ENCODE results near the gene ZBTB40.
A peak's percentile ranks its signal among the peaks of the same experiment; 100 is the strongest.

The ZBTB40 gene

DNA sequence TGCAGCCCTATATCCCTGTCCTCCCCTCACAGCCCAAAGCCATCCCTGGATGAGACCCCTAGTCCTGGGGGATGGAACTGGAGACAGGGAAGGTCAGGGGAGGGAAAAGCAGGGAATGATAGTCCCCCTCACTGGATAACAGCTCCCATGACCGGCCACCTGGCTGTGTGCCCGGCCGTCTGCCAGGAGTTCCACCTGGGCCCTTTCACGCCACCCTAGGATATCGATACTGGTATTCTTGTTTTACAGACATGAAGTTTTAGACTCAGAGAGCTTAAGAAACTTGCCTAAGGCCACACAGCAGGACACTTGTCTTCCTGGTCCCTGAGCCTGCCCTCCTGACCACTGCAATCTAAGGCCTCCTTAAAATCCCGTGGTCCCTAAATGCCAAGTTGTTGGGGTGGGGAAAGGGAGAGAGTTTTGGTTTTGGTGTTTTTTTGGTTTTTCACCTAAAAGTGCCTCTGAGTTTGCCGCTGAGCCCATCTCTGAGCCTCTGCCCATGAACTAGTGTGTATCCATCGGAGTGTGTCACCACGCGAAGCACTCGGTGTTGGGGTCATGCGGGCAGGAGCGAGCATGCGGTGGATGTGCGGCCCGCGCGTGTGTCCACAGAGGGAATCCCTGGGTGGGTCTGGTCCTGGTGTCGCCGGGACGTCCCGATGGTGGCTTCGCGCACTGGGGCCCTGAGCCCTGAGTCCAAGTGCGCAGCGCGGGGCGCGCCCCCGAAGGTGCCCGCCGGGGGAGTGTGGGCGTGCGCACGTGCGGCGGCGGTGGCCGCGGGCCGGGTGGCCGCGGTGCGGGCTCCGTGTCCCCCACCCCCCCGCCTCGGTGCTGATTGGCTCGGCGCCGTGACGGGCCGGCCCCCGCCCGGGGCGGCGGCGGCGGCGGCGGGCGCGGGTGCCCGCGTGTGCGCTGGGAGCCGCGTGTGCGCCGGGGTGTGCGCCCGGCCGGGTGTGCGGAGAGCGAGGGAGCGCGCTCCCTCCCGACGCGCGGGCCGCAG lies 111.2 kb downstream of the ZBTB40 start, which contains the start of gene EPHA8:
TSS of gene EPHA8 (plus strand) at position 906 of the 1,000 bp plus-strand sequence. CDS start 147 bp downstream, outside the sequence.
- no peak for DNase-seq (ENCODE audit: low spot score)

DNA sequence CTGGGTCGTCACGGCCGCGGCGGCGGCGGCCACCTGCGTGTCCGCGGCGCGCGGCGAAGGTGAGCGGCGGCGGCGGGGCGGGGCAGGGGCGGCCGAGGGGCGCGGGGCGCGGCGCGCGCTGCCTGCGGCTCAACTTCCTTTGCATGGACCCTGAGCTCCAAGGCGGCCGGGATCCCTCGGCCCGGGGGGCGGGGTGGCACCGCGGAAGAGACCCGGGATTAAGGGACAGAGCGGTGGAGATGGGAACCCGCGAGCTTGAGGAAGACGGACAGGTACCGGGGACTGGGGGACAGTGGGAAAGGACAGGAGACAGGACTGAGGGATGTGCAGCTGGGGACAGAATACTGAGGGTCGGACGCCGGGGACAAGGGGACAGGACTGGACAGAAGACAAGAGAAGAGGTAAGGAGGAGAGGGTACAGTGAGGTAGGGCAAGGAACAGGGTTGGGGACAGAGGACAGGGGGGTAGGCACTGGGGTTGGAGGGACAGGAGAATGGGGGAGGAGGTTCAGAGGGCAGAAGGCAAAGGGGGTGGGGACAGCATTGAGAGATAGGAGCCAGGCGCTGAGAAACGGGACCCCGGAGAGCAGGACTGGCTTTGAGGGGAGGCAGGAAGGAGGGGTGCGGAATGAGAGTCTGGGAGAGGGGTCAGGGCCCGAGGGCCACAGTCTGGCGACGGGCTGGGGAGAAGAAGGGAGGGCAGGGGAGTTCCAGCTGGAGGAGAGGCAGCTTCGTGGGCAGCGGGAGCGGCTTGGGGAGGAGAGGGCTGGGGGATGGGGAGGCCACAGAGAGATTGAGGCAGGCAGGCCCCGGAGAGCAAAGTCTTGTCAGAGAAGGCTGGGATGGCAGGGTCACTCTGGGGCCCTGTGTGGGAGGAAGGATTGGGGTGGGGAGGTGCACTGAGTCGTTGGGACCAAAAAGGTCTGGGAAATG lies 112.3 kb downstream of the ZBTB40 start:
- peak; percentile 59 for DNase-seq (ENCODE audit: low spot score)

DNA sequence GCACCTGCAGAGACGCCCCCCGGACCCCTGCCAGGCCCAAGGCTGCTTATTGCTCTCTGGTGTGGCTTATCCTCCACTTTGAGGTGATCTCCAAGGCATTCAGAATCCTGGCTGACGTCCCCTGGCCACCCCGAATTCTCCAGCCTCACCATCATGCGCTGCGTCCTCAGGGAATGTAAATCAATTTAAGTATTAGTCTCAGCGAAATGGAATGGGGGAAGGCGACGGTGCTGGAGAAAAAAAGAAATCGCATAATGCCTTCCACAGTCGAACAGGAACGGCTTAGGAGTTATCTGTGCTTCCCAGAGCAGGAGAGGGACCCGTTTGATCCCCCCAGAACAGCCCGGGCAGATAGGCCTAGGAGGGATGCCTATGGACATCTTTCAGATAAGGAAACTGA lies 114.5 kb downstream of the ZBTB40 start:
- DNase-seq (ENCODE audit: low spot score) = no peak

DNA sequence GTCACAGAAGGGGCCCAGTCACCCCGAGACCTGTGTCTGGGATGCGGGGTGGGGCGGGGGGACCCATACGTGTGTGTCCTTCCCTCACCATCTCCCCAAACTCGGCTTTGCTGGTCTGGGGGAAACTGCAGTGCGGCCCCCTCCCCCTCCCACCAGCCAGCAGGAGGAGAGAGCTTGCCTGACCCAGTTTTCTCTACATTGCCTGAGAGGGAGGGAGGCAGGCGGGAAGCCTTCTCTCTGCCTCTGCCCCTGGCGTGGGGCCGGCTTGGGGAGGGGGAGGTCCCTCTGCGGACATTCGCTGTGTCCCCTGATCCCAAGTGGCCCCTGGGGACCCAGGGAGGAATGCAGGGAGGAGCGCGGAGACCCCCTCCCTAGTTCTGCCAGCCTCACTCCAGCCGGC lies 115.5 kb downstream of the ZBTB40 start:
- DNase-seq (ENCODE audit: low spot score) = no peak

DNA sequence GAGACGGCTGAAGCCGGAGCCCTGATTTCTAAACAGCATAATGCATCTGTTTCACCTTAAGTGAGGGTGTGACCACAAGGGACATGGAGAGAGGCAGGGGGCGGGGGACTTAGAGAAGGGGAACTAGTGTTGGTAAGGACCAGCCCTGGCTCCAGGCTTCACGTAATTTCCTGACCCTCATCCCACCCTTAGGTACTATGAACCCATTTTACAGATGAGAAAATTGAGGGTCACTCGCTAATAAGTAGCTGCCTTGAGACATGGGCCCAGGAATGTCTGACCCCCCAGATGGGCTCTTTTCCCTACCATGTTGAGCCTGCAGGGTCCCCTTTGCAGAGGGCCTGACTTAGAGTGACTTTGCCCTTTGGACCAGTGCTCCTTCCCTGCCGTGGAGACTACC lies 116.3 kb downstream of the ZBTB40 start:
- DNase-seq (ENCODE audit: low spot score) = no peak

DNA sequence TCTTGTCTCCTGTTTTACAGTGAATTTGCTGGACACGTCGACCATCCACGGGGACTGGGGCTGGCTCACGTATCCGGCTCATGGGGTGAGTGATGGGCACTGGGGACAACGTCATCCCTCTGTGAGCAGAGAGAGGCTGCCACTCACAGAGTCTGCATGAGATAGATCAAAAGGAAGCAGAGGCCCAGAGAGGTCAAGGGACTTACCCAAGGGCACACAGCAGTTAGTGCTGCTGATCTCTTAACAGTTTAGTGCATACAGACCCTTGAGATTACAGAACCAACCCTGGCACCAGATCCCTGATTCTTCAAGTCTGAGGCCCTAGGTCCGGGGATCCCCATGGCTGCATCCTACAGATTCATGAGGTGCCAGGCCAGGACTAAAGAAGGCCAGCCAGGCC lies 117.6 kb downstream of the ZBTB40 start:
- no peak for DNase-seq (ENCODE audit: low spot score)

DNA sequence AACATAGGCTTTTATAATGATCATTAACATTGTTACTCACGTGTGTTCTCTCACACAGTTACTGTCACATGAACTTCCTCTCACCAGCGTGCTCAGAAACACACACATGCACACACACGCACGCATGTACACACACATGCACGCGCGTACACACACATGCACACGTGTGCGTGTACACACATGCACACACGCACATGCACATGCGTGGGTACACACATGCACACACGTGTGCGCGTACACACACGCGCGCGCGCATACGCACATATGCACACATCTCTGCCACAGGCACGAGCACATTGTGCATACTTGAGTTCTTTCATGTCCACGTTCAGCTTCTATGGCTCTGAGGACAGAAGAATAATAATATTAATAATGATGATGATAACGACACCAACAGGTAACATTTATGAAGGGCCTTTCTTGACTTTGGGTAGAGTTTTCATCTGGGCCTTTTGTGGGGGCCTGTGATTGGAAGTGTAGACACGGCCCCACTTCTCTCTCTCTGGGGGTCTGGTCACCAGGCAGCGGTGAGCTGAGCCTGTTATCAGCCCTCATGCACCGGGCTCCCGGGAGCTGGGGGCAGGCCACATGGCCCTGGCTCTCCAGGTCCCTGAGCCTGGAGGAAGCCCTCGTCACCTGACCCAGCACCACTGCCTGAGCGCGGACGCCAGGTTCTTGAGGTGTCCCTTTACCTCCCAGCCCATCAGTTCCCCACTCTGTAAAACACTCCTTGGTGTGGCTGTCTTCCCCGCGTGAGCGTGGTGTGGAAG lies 118.7 kb downstream of the ZBTB40 start:
- DNase-seq (ENCODE audit: low spot score) = no peak

DNA sequence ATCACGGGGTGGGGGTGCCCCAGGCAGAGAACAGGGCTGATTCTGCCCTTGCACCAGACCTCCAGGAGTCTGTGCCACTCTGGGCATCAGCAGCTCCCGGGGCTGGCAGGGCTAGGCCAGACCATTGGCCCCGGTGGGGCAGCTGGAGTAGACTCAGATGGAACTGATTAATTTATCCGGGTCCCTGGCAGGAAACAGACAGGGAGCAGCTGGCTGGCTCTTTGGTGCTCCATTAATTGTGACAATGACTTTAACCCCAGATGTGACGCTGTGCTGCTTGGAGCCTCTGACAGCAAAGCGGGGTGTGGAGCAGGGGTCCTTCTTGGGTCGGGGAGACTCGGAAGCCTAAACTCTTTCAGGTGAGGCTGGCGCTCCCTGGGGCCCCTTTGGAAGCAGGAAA lies 121.2 kb downstream of the ZBTB40 start:
- DNase-seq (ENCODE audit: low spot score) = no peak

DNA sequence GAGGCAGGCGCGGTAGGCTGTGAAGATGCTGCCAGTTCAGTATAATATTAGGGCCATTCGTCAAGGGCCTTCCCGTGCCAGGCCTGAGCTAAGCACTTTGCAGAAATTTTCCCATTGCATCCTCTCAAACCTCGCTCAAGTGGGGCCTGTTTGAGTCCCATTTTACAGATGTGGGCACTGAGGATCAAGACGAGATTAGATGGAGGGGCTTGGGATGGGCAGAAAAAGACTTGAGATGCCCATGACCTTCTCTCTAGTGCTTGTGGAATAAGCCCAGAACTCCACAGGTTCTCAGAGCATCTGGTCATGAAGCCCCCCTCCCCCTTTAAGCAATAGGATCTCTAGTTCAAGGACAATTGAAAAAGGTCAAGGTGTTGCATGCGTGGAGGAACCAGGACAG lies 121.6 kb downstream of the ZBTB40 start:
- no peak for DNase-seq (ENCODE audit: low spot score)

DNA sequence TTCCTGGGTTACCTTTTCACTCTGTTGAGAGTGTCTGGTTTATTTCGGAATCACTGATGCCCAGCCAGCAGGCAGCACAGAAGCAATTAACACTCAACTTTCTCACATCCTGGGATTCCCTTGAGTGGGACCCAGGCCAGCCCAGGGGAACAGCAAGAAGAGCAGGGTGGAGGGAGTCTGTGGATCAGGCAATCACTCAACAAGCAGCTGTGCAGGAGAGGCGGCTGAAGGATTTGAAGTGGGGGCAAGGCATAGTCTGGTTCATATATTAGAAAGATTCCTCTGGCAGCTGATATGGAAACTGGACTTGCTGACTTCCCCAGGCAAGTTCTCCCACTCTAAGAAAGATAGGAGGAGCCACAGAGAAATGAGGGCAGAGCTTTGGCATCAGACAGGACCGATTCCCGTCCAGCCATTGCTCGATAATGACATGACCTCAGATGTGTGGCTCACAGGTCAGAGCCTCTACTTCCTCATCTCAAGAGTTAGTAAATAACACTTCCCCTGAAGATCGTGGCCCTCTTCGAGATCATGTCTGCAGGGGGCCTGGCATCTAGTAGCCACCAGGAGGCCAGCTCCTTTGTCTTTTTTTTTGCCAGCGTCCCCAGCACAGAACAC lies 124.0 kb downstream of the ZBTB40 start:
- DNase-seq (ENCODE audit: low spot score) = no peak

DNA sequence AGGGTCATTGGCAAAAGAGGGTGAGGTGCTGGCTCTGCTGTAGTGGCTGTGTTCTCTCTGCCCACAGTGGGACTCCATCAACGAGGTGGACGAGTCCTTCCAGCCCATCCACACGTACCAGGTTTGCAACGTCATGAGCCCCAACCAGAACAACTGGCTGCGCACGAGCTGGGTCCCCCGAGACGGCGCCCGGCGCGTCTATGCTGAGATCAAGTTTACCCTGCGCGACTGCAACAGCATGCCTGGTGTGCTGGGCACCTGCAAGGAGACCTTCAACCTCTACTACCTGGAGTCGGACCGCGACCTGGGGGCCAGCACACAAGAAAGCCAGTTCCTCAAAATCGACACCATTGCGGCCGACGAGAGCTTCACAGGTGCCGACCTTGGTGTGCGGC lies 124.5 kb downstream of the ZBTB40 start:
- no peak for DNase-seq (ENCODE audit: low spot score)

DNA sequence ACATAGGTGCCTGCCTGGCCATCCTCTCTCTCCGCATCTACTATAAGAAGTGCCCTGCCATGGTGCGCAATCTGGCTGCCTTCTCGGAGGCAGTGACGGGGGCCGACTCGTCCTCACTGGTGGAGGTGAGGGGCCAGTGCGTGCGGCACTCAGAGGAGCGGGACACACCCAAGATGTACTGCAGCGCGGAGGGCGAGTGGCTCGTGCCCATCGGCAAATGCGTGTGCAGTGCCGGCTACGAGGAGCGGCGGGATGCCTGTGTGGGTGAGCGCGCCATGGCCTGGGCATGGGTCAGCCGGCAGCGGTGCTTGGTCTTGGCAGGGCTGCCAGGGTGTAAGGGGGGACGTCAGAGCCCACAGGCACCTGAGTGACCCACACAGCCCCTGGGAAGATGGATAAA lies 125.0 kb downstream of the ZBTB40 start:
- DNase-seq (ENCODE audit: low spot score) = no peak

DNA sequence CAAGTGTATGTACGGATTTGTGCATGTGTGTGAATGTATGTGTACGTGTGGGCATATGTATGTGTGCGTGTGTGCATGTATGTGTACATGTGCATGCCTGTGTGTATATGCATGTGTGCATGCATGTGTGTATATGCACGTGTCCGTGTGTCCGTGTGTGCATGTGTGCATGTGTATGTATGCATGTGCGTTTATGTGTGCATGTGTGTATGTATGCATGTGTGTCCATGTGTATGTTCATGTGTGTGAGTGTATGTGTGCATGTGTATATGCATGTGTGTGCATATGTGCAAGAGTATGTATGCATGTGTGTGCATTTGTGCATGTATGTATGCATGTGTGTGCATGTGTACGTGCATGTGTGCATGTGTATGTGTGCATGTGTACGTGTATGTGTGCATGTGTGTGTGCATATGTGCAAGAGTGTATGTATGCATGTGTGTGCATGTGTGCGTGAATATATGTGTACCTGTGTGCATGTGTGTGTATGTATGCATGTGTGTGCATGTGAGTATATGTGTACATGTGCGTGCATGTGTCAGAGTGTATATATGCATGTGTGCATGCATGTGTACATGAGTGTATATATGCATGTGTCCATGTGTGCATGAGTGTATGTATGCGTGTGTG lies 127.2 kb downstream of the ZBTB40 start:
- no peak for DNase-seq (ENCODE audit: low spot score)

DNA sequence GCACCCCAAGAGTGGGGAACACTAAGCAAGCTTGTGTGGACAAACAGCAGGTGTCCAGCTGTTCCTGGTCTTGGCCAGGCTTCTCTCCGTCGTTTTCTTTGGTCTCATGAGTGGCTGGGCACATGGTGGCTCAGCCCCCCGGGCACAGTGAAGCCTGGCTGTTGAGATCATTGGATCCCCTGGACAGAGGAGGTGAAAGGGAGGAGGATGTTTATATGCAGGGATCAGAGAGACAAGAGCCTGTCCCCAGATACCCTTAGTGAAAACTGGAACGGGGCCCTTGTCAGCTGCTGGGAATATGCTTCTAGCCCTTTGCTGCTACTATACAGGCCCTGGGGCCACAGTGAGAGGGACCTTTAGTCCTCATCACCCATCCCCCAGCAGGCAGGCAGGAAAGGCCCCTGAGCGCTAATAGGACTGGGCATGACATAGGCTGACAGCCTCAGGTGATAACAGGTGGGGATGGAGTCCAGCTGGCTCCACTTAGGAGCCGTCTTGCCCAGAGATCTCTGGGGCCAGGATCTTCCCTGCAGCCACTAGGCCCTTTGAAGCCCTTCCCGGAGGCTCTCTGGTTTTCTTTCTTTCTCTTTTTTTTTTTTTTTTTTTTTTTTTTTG lies 128.0 kb downstream of the ZBTB40 start:
- no peak for DNase-seq (ENCODE audit: low spot score)

All from ecto neural progenitor cell (in vitro differentiated cells).